ENCODE data around the gene CERS3.
"Not testable (repeated sequence)": the region's sequence is repeated elsewhere in the genome, so short reads cannot be mapped to it uniquely, and the experiment has no call there.

Gene CERS3

GRCh38 chr15:100448481-100448880 lies 80.3 kb downstream of the CERS3 start:
- TF ChIP-seq EZH2phosphoT487 (conservative IDR thresholded peaks at IDR 0.05; ENCODE audit: low read length) (no peak), CTCF (IDR thresholded peaks at IDR 0.05; ENCODE audit: insufficient read depth, low read length, poor library complexity, severe bottlenecking) (no peak)
- H3F3A ChIP-seq (ENCODE audit: insufficient read depth), result no peaks in the 10 kb centered on the region
- no peaks in the 10 kb centered on the region for H3K9me3 ChIP-seq (ENCODE audit: insufficient read depth, low read length)
- no peaks in the 10 kb centered on the region for H3K79me2 ChIP-seq (ENCODE audit: insufficient read depth, low read length)
- no peak overlapping the region for H3K4me2 ChIP-seq (ENCODE audit: low read depth, low read length, poor library complexity, severe bottlenecking)
- no peak overlapping the region for H3K9ac ChIP-seq (ENCODE audit: low read length)
- no peaks in the 10 kb centered on the region for H3K36me3 ChIP-seq (ENCODE audit: low read length)
- H4K20me1 ChIP-seq (ENCODE audit: low read depth, low read length), result no peaks in the 10 kb centered on the region
- no peak overlapping the region for H2AFZ ChIP-seq (ENCODE audit: low read depth, low read length, severe bottlenecking)
- no peak overlapping the region for H3K27ac ChIP-seq (ENCODE audit: low read depth, low read length)
- no peaks in the 10 kb centered on the region for H3K27me3 ChIP-seq (ENCODE audit: low read length)
- H3K9me2 ChIP-seq (replicated peaks; ENCODE audit: insufficient read depth, low read length), result no peaks in the 10 kb centered on the region; the same call in 1 of the 2 replicates
- H3K4me3 ChIP-seq (ENCODE audit: insufficient read depth, low read length, poor library complexity, severe bottlenecking), result no peak overlapping the region

GRCh38 chr15:100441063-100441462 lies 87.7 kb downstream of the CERS3 start:
- H3K36me3 ChIP-seq (ENCODE audit: low read length); H3K27ac ChIP-seq (ENCODE audit: low read depth, low read length); H3K4me3 ChIP-seq (ENCODE audit: insufficient read depth, low read length, poor library complexity, severe bottlenecking); H3K9me3 ChIP-seq (ENCODE audit: insufficient read depth, low read length); H3K9ac ChIP-seq (ENCODE audit: low read length); H4K20me1 ChIP-seq (ENCODE audit: low read depth, low read length); H3K27me3 ChIP-seq (ENCODE audit: low read length); H3K9me2 ChIP-seq (replicated peaks; ENCODE audit: insufficient read depth, low read length); H3K79me2 ChIP-seq (ENCODE audit: insufficient read depth, low read length); H3K4me2 ChIP-seq (ENCODE audit: low read depth, low read length, poor library complexity, severe bottlenecking); H2AFZ ChIP-seq (ENCODE audit: low read depth, low read length, severe bottlenecking); H3F3A ChIP-seq (ENCODE audit: insufficient read depth): not testable (repeated sequence)

- Histone ChIP-seq H3K9me3 (ENCODE audit: insufficient read depth, low read length) (no peaks in the 10 kb centered on the region), H3K4me2 (ENCODE audit: low read depth, low read length, poor library complexity, severe bottlenecking) (no peak overlapping the region), H4K20me1 (ENCODE audit: low read depth, low read length) (no peaks in the 10 kb centered on the region), H3K27me3 (ENCODE audit: low read length) (no peaks in the 10 kb centered on the region), H3K9ac (ENCODE audit: low read length) (no peak overlapping the region), H3K27ac (ENCODE audit: low read depth, low read length) (no peak overlapping the region), H3F3A (ENCODE audit: insufficient read depth) (no peaks in the 10 kb centered on the region), H3K79me2 (ENCODE audit: insufficient read depth, low read length) (no peaks in the 10 kb centered on the region), H2AFZ (ENCODE audit: low read depth, low read length, severe bottlenecking) (no peak overlapping the region), H3K9me2 (replicated peaks; ENCODE audit: insufficient read depth, low read length) (no peaks in the 10 kb centered on the region; the same call in 1 of the 2 replicates), H3K4me3 (ENCODE audit: insufficient read depth, low read length, poor library complexity, severe bottlenecking) (no peak overlapping the region), H3K36me3 (ENCODE audit: low read length) (no peaks in the 10 kb centered on the region)
- TF ChIP-seq CTCF (IDR thresholded peaks at IDR 0.05; ENCODE audit: insufficient read depth, low read length, poor library complexity, severe bottlenecking) (no peak), EZH2phosphoT487 (conservative IDR thresholded peaks at IDR 0.05; ENCODE audit: low read length) (no peak)
These were observed 89.2 kb downstream of the CERS3 start for GRCh38 chr15:100439514-100439913.

- TF ChIP-seq CTCF (IDR thresholded peaks at IDR 0.05; ENCODE audit: insufficient read depth, low read length, poor library complexity, severe bottlenecking) (no peak), EZH2phosphoT487 (conservative IDR thresholded peaks at IDR 0.05; ENCODE audit: low read length) (no peak)
- Histone ChIP-seq H3K36me3 (ENCODE audit: low read length) (no peaks in the 10 kb centered on the region), H3K4me3 (ENCODE audit: insufficient read depth, low read length, poor library complexity, severe bottlenecking) (no peak overlapping the region), H3K9ac (ENCODE audit: low read length) (no peak overlapping the region), H2AFZ (ENCODE audit: low read depth, low read length, severe bottlenecking) (no peak overlapping the region), H3K9me3 (ENCODE audit: insufficient read depth, low read length) (no peaks in the 10 kb centered on the region), H3K9me2 (replicated peaks; ENCODE audit: insufficient read depth, low read length) (no peaks in the 10 kb centered on the region; the same call in 1 of the 2 replicates), H3K79me2 (ENCODE audit: insufficient read depth, low read length) (no peaks in the 10 kb centered on the region), H3K4me2 (ENCODE audit: low read depth, low read length, poor library complexity, severe bottlenecking) (no peak overlapping the region), H3K27me3 (ENCODE audit: low read length) (no peaks in the 10 kb centered on the region), H4K20me1 (ENCODE audit: low read depth, low read length) (no peaks in the 10 kb centered on the region), H3F3A (ENCODE audit: insufficient read depth) (no peaks in the 10 kb centered on the region), H3K27ac (ENCODE audit: low read depth, low read length) (no peak overlapping the region)
These were observed 90.2 kb downstream of the CERS3 start for GRCh38 chr15:100438570-100438969.
